SKM-1 treated with dmso at 0.1 percent for 144 hours (cell line): ENCODE data around the gene BTBD19.
"Not testable (repeated sequence)": the region's sequence is repeated elsewhere in the genome, so short reads cannot be mapped to it uniquely, and the experiment has no call there.

ENCODE experiments used
- DNase-seq: peaks from one replicate; lab custom pipeline; 2025; ENCODE audit not compliant: unreplicated experiment; lab: John Stamatoyannopoulos, UW

BTBD19 gene

DNA sequence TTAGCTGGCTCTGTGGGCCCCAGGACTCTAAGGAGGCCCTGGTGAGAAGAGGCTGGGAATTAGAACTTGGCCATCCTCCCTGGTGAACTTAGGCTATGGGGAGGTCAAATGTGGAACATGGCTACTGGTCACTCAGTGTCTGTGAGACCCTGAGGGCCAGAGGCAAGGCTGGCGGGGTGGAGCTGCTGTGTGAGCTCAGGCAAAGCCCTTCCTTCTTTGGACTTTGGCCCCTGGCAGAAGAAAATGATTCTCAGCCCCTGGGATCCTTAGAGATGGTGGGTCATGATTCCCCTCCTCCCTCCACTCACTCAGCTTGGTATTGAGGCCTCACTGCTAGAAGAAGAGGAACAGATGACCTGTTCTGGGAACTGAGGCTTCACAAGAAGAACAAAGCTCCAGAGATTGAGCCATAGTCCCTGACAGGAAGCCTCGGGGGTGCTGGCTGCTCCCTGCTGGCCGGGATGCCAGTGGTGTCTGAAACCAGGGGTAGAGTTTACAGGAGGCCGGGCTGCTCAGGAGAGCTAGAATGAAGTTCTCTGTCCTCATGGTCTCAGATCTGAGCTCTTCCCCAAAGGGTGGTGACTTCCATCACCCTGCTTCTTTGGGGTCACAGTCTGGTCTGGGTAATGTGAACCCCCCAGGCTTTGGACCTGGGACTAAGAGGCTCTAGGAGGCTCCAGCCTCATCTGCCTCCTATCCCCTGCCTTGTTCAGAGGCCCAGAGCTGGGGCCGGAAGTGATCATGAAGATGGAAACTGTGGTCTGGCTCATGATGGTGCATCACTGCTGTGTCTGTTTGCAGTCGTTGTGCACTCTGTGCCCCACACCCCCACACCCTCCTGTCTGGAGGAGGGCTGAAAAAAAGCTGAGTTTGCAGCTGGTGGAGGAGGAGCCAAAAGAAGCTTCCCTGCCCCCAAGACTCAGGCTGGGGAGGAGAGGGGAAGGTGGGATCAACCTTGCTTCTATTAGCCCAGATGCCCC is 905 bp downstream of the BTBD19 start:
- DNase-seq = peak; percentile 82

DNA sequence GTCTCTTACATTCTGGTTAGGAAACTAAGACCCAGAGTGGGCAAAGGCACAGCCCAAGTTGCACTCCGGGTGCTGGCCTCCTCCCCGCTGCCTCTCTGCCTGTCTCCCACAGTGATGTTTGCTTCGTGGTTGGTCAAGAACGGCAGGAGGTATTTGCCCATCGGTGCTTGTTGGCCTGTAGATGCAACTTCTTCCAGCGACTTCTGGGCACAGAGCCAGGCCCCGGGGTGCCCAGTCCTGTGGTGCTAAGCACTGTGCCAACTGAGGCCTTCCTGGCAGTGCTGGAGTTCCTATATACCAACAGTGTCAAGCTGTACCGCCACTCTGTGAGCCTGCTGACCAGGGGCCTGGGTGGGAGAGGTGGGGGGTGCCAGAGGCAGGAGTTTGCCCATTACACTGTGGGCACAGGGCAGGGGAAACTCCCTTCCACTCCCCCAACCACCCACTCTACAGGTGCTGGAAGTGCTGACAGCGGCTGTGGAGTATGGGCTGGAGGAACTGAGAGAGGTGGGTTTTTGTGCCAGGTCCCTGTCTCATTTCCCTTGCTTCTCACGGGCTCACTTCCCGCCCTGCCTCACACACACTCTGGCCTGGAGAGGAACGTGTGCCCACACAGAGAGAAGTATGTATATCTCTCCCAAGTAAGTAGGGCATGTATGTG is 1.9 kb downstream of the BTBD19 start:
- DNase-seq = no peak

GRCh38 chr1:44810762-44811105 is 2.4 kb downstream of the BTBD19 start:
- not testable (repeated sequence) for DNase-seq

DNA sequence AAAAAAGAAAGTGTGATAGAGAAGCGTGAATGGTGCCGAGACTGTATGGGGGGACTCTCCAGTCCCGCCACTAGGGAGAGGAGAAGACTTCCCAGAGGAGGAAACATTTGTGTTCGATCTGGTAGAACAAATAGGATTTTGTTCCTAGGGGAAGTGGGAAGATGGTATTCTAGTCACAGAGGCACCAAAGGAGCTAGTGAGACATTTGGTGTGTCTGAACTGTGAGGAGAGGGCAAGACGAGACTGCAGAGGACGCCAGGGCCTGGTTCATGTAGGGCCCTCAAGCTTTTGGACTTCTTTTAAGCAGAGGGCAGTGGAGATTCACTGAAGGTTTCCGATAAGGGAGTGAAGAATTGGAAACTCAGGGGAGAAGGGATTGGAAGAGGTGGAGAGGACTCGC is 2.9 kb downstream of the BTBD19 start:
- DNase-seq = no peak

GRCh38 chr1:44812822-44813543 is 4.7 kb downstream of the BTBD19 start:
- DNase-seq = no peak

GRCh38 chr1:44815926-44816325 is 7.6 kb downstream of the BTBD19 start:
- DNase-seq = not testable (repeated sequence)

GRCh38 chr1:44817307-44817706 is 9.0 kb downstream of the BTBD19 start:
- DNase-seq = no peak

DNA sequence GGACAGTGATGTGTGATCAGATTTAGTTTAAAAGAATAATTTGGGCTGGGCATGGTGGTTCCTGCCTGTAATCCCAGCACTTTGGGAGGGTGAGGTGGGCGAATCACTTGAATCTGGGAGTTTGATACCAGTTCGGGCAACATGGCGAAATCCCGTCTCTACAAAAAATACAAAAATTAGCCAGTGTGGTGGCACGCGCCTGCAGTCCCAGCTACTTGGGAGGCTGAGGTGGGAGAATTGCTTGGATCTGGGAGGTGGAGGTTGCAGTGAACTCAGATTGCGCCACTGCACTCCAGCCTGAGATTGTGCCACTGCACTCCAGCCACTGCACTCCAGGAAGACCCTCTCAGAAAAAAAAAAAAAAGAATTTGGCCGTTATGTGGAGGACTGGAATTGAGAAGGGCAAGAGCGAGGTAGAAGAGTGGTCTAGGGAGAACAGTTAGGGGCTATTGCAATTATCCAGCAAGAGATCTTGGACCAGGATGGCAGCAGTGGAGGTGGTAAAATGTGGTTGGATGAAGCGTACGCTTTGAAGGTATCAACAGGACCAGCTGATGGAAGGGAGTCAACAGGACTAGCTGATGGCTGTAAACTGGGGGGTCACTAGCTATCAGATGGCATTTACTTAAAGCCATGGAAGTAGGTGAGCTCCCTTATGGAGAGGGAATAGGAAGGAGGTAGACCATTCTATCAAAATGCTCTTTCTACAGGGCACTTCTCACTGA is 9.6 kb downstream of the BTBD19 start:
- no peak for DNase-seq

DNA sequence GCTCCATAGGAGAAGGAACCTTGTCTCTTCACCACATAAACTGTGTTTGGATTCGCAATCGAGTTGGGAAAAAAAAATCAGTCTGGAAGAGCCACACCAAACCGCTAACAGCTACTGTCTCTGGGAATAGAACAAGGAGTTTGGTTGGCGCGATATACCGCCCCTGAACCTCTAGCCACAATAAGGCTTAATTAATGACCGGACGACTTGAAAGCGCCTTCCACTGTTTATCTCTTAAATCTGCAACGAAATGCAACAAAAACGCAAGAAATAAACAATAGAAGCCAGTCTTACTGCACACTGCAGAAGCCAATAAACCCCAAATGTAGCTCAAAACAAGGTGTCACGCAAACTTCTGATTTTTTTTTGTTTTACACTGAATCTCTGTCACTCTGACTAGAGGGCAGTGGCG is 10.9 kb downstream of the BTBD19 start:
- no peak for DNase-seq

GRCh38 chr1:44819608-44820327 is 11.4 kb downstream of the BTBD19 start:
- peak; percentile 95 for DNase-seq

- DNase-seq = no peak
These were observed 12.3 kb downstream of the BTBD19 start for GRCh38 chr1:44820328-44821239.

DNA sequence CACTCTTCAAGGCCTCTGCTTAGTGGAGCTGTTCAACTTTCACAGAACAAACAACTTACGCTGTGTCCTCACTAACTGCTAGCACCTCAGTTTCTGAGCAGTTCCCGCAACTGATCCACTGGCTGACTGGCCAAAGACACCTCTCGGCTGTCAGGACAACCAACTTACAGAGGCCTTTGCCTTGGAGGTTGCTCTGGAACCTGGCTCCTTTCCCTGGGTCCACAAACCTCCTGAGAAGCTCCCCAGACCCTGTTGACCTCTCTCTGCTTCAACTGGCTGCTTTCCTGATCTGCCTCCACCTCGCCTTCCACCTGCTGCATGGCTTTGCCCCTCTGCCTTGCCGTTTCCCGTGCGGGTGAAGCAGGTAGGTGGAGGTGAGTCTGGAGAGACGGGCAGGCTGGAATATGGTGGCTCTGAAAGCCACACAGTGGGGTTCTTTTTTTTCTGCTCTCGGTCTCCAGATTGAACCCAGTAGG is 13.0 kb downstream of the BTBD19 start:
- DNase-seq = no peak

DNA sequence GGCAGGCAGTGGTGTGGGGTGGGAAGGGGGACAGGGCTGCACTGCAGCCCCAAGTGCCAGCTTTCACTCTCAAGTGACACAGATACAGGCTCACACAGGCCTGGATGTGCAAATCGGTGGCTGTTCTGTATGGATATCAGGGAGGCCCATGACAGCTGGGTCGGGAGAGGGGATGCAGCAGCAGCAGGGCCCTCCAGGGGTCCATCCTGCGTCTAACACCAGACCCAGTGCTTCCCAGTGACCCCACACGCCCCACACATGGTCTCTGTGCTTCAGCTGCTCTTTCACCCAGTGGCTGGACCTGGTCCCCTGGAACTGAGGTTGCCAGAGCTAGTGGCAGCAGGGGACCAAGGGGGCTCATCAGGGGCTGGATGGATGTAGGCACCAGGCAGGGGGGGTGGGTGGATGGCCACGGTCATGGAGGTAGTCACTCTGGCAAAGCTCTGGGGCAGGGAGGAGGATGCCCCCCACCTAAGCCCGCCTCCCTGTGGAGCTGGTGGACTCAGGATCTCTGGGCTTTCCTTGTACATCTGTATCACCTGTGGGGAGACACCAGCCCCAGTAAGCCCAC is 13.9 kb downstream of the BTBD19 start:
- DNase-seq = no peak

GRCh38 chr1:44822981-44823451 is 14.7 kb downstream of the BTBD19 start:
- no peak for DNase-seq

DNA sequence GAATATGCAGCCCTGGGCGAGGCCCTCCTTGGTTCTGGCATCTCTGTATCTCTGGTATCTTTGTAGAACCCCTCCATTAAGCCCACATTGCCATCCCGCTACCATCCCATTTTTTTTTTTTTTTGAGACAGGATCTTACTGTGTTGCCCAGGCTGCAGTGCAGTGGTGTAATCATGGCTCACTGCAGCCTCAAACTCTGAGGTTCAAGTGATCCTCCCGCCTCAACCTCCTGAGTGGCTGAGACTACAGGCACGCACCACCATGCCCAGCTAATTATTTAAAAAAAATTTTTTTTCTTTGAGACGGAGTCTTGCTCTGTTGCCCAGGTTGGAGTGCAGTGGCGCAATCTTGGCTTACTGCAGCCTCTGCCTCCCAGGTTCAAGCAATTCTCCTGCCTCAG is 16.1 kb downstream of the BTBD19 start:
- DNase-seq = not testable (repeated sequence)

- peak; percentile 46 for DNase-seq
These were observed 18.3 kb downstream of the BTBD19 start for GRCh38 chr1:44826375-44827196.

GRCh38 chr1:44827197-44828002 is 19.1 kb downstream of the BTBD19 start:
- no peak for DNase-seq
